Measurements from ENCODE around the gene DYNC1I1. TPM values are rescaled to one million over a fixed set of nuclear protein-coding genes. Genes with fewer than 3 reads are reported as not detected.

Gene DYNC1I1
- total RNA-seq, 1 experiment from 2014 or later: 3.2 TPM

DNA sequence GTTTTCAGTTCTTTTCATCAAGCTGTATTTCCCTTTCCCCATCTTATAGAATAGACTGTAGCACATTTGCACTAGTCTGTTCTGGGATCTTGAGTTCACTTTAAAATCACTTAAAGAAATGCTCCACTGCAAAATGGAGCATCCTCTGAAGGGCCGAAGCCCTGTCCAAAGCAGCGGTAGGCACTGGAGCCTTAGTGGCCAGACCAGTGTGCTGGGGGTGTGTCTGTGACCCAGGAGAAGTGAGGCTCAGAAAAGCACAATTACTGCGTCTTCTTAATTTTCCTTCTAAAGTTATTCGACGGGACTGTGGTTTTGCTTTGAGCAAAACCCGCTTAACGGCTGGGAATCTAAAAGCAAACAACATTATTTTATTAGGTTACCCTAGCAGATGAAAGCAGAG is 343.8 kb downstream of the DYNC1I1 start:
- Mint-ChIP-seq H3K4me1 (peaks cover 13 to 16% of the 10 kb centered on the region in 2 experiments), H3K9me3 (peaks cover 3 to 5% of the 10 kb centered on the region in 2 experiments; a peak in 2 of 5 replicates), H3K36me3 (ENCODE audit: insufficient read depth in 1 of 3, low read depth in 3 of 3) (peaks cover 5 to 19% (median 14%) of the 10 kb centered on the region in 3 experiments; a peak in 5 of 7 replicates), H3K4me3 (no peak overlapping the region), H3K27ac (no peak overlapping the region), H3K27me3 (ENCODE audit: low read depth) (no peaks in the 10 kb centered on the region; the same call in 1 of the 2 replicates)
- Histone ChIP-seq H4K8ac (replicated peaks; ENCODE audit: insufficient read length, low read depth, low read length) (no peak overlapping the region), H3K4me2 (ENCODE audit: insufficient read depth, insufficient read length, low read length) (no peak overlapping the region), H4K5ac (ENCODE audit: insufficient read length, low read depth, low read length) (no peak overlapping the region), H3K79me1 (ENCODE audit: insufficient read depth, low read depth, low read length, poor library complexity, severe bottlenecking) (no peaks in the 10 kb centered on the region), H2BK15ac (ENCODE audit: low read depth, low read length) (no peak overlapping the region), H2BK5ac (ENCODE audit: insufficient read length, low read length) (no peak overlapping the region), H3K79me2 (ENCODE audit: insufficient read depth, low read length) (no peaks in the 10 kb centered on the region), H3K23ac (ENCODE audit: insufficient read length, low read depth, low read length) (no peak overlapping the region), H3K27ac (ENCODE audit: insufficient read length, low read depth, low read length) (no peak overlapping the region), H4K20me1 (ENCODE audit: control insufficient read depth, insufficient read depth, insufficient read length) (no peaks in the 10 kb centered on the region), H2BK20ac (ENCODE audit: low read depth, low read length, poor library complexity, severe bottlenecking) (no peak overlapping the region), H3K4me1 (ENCODE audit: insufficient read depth, low read length) (no peaks in the 10 kb centered on the region), H2BK120ac (ENCODE audit: low read depth, low read length, poor library complexity, severe bottlenecking) (no peak overlapping the region), H3K56ac (ENCODE audit: insufficient read length, low read depth, low read length) (no peak overlapping the region), H3K14ac (ENCODE audit: insufficient read depth, low read length) (no peak overlapping the region), H3T11ph (ENCODE audit: low read length) (no peak overlapping the region), H2AFZ (ENCODE audit: low read length) (no peak overlapping the region), H2BK12ac (ENCODE audit: insufficient read length, low read depth, low read length) (no peak overlapping the region), H3K27me3 (ENCODE audit: insufficient read depth, low read length) (no peaks in the 10 kb centered on the region), H4K91ac (ENCODE audit: insufficient read length, low read depth, low read length) (no peak overlapping the region), H3K4ac (ENCODE audit: low read depth, low read length) (no peak overlapping the region), H3K9ac (ENCODE audit: extremely low read depth, insufficient read length, low read length) (no peak overlapping the region), H3K18ac (ENCODE audit: insufficient read length, low read depth, low read length) (no peak overlapping the region), H2AK5ac (ENCODE audit: insufficient read length, low read length) (no peak overlapping the region), H3K23me2 (ENCODE audit: insufficient read length, low read depth, low read length, poor library complexity, severe bottlenecking) (no peaks in the 10 kb centered on the region), H3K9me3 (ENCODE audit: control insufficient read depth, low read depth, low read length) (no peaks in the 10 kb centered on the region)
- no peak for DNase-seq
- WGBS (ENCODE audit: extremely low coverage, insufficient read length, low lambda C conversion rate): no CpG with 5 or more reads among the region's 7 CpGs
- TF ChIP-seq, protein P1, sequence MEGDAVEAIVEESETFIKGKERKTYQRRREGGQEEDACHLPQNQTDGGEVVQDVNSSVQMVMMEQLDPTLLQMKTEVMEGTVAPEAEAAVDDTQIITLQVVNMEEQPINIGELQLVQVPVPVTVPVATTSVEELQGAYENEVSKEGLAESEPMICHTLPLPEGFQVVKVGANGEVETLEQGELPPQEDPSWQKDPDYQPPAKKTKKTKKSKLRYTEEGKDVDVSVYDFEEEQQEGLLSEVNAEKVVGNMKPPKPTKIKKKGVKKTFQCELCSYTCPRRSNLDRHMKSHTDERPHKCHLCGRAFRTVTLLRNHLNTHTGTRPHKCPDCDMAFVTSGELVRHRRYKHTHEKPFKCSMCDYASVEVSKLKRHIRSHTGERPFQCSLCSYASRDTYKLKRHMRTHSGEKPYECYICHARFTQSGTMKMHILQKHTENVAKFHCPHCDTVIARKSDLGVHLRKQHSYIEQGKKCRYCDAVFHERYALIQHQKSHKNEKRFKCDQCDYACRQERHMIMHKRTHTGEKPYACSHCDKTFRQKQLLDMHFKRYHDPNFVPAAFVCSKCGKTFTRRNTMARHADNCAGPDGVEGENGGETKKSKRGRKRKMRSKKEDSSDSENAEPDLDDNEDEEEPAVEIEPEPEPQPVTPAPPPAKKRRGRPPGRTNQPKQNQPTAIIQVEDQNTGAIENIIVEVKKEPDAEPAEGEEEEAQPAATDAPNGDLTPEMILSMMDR (conservative IDR thresholded peaks at IDR 0.05): no peak
